Dermis blood vessel endothelial cell (primary cell): Measurements from ENCODE around the gene SLC6A11. TPM values are rescaled to one million over a fixed set of nuclear protein-coding genes. Genes with fewer than 3 reads are reported as not detected.

Experiments
- DNase-seq: peaks from one replicate; pipeline ENCODE4 v3.0.0; 2010
- total RNA-seq: library from RNA; depleted of rRNA; stranded (reverse); fragments of >200 nt; gene quantifications from 2 replicates; pipeline ENCODE4 v1.2.3, GENCODE V29; 2014

Gene SLC6A11
- total RNA-seq, 1 donor from 2014 or later = not detected

GRCh38 chr3:10843378-10843777 lies 27.4 kb downstream of the SLC6A11 start:
- DNase-seq = no peak

GRCh38 chr3:10845001-10845761 lies 29.2 kb downstream of the SLC6A11 start:
- no peak for DNase-seq

- no peak for DNase-seq
These were observed 30.0 kb downstream of the SLC6A11 start for GRCh38 chr3:10845839-10846656.

GRCh38 chr3:10846657-10846975 lies 30.6 kb downstream of the SLC6A11 start:
- DNase-seq = no peak

GRCh38 chr3:10848261-10848660 lies 32.2 kb downstream of the SLC6A11 start:
- no peak for DNase-seq

GRCh38 chr3:10852066-10852808 lies 36.2 kb downstream of the SLC6A11 start:
- DNase-seq = no peak

GRCh38 chr3:10855083-10855870 lies 39.2 kb downstream of the SLC6A11 start:
- no peak for DNase-seq

GRCh38 chr3:10855871-10856662 lies 40.0 kb downstream of the SLC6A11 start:
- DNase-seq = no peak

GRCh38 chr3:10857235-10857634 lies 41.2 kb downstream of the SLC6A11 start:
- DNase-seq = no peak

GRCh38 chr3:10858091-10858490 lies 42.1 kb downstream of the SLC6A11 start:
- no peak for DNase-seq

- DNase-seq = peak; percentile 35
These were observed 51.4 kb downstream of the SLC6A11 start for GRCh38 chr3:10867384-10867783.

GRCh38 chr3:10869460-10869859 lies 53.4 kb downstream of the SLC6A11 start:
- DNase-seq = no peak

GRCh38 chr3:10870296-10870695 lies 54.3 kb downstream of the SLC6A11 start:
- DNase-seq = no peak

- DNase-seq = no peak
These were observed 57.4 kb downstream of the SLC6A11 start for GRCh38 chr3:10873415-10873814.

- DNase-seq = no peak
These were observed 59.9 kb downstream of the SLC6A11 start for GRCh38 chr3:10875914-10876313.

GRCh38 chr3:10876661-10877060 lies 60.6 kb downstream of the SLC6A11 start:
- no peak for DNase-seq

- DNase-seq = no peak
These were observed 66.8 kb downstream of the SLC6A11 start for GRCh38 chr3:10882851-10883250.

GRCh38 chr3:10883478-10884234 lies 67.6 kb downstream of the SLC6A11 start:
- peak; percentile 50 for DNase-seq

- DNase-seq = no peak
These were observed 71.0 kb downstream of the SLC6A11 start for GRCh38 chr3:10887015-10887414.

- no peak for DNase-seq
These were observed 72.6 kb downstream of the SLC6A11 start for GRCh38 chr3:10888518-10889090.
